Right ventricle myocardium superior (tissue), 1 donor: ENCODE data around the gene PIKFYVE. TPM values are rescaled to one million over a fixed set of nuclear protein-coding genes. Genes with fewer than 3 reads are reported as not detected.
"Not testable (repeated sequence)": the region's sequence is repeated elsewhere in the genome, so short reads cannot be mapped to it uniquely, and the experiment has no call there.

Experiments
- ATAC-seq: fragments of 200-7000 bp; cut with Tn5 transposase; one replicate; pipeline ENCODE4 v1.9.1; 2020; ENCODE audit warnings: mild to moderate bottlenecking; ENCODE audit not compliant: poor library complexity
- DNase-seq: peaks from one replicate; pipeline ENCODE4 v3.0.0-alpha.2; 2020
- intact Hi-C: fragments of 100-400 bp; cut with DNase I; formaldehyde crosslinking; loops from one replicate; pipeline ENCODE4 v1.11.2; 2022
- total RNA-seq: library from RNA; stranded (reverse); fragmentation: NEBNext Ultra II Directional; extraction: Animal tissue kit (Norgen Biotek cat#: 25700); gene quantifications from one replicate; pipeline ENCODE4 v1.2.1, GENCODE V29; 2021
- donor health status: DM: no; HTN: yes; CAD: no; lungs with severe emphysema.

PIKFYVE gene
- total RNA-seq, 1 donor from 2014 or later, result 13.2 TPM

- ATAC-seq, intact Hi-C loops, DNase-seq: not testable (repeated sequence)
Observed at GRCh38 chr2:208377344-208377860, 111.3 kb downstream of the PIKFYVE start.

GRCh38 chr2:208379192-208379591, 113.1 kb downstream of the PIKFYVE start:
- DNase-seq (no peak), ATAC-seq (no peak)
- intact Hi-C loops, result no loop called here

- intact Hi-C loops, result no loop called here
- DNase-seq (no peak), ATAC-seq (no peak)
Observed at GRCh38 chr2:208384637-208385036, 118.6 kb downstream of the PIKFYVE start.

- no peak for ATAC-seq
- intact Hi-C loops, result no loop called here
- DNase-seq, result no peak
Observed at GRCh38 chr2:208386541-208386940, 120.5 kb downstream of the PIKFYVE start.

- intact Hi-C loops, result no loop called here
- ATAC-seq (no peak), DNase-seq (no peak)
Observed at GRCh38 chr2:208389940-208390339, 123.9 kb downstream of the PIKFYVE start.

GRCh38 chr2:208392300-208392699, 126.2 kb downstream of the PIKFYVE start:
- DNase-seq (no peak), ATAC-seq (no peak)
- intact Hi-C loops, result no loop called here

- intact Hi-C loops, DNase-seq, ATAC-seq: not testable (repeated sequence)
Observed at GRCh38 chr2:208396796-208397195, 130.7 kb downstream of the PIKFYVE start.

- DNase-seq, result no peak
- intact Hi-C loops, result no loop called here
- no peak for ATAC-seq
Observed at GRCh38 chr2:208399201-208399600, 133.1 kb downstream of the PIKFYVE start.

GRCh38 chr2:208406474-208407451, 140.7 kb downstream of the PIKFYVE start, which contains the start of gene PTH2R:
Gene PTH2R, plus strand, starts transcription at chr2:208406792. Its CDS starts 252 bp downstream, at chr2:208407044.
- DNase-seq (peak; percentile 38), ATAC-seq (no peak)
- intact Hi-C loops, result no loop called here

GRCh38 chr2:208407667-208408066, 141.6 kb downstream of the PIKFYVE start:
- no peak for DNase-seq
- ATAC-seq, result no peak
- intact Hi-C loops, result no loop called here

Other genes with a start within 250 kb of the PIKFYVE start
- 12.5 TPM for gene PLEKHM3, start 240.7 kb upstream of the PIKFYVE start, total RNA-seq
- not detected for gene CRYGD, start 141.7 kb upstream of the PIKFYVE start, total RNA-seq
- not detected for gene CRYGC, start 136.4 kb upstream of the PIKFYVE start, total RNA-seq
- not detected for gene CRYGB, start 120.1 kb upstream of the PIKFYVE start, total RNA-seq
- gene CRYGA, start 102.7 kb upstream of the PIKFYVE start, total RNA-seq, result not detected
- not detected for gene C2orf80, start 76.2 kb upstream of the PIKFYVE start, total RNA-seq
- 43.6 TPM for gene IDH1, start 11.2 kb upstream of the PIKFYVE start, total RNA-seq
- gene PTH2R, start 140.5 kb downstream of the PIKFYVE start, total RNA-seq, result not detected